PC-3 (cell line): ENCODE measurements around the gene DUS1L. TPM values are rescaled to one million over a fixed set of nuclear protein-coding genes. Genes with fewer than 3 reads are reported as not detected.

Experiments used
- ATAC-seq: fragments of 200-7000 bp; cut with Tn5 transposase; 2 replicates; pipeline ENCODE4 v1.9.1; 2020; ENCODE audit warnings: mild to moderate bottlenecking, moderate library complexity
- BruUV-seq: library from RNA; stranded (reverse); fragments of 400-500 nt; replicated peaks from 2 replicates; lab custom pipeline; 2021; lab: Mats Ljungman, UMichigan
- CTCF ChIA-PET: fragments of 300-600 bp; sonication (Branson Sonifier 250); formaldehyde crosslinking; loops from one replicate; lab custom pipeline; 2022; ENCODE audit warnings: antibody characterized with exemption; lab: Charles Lee
- POLR2A ChIA-PET: fragments of 300-600 bp; sonication (Branson Sonifier 250); formaldehyde crosslinking; loops from one replicate; lab custom pipeline; 2022; ENCODE audit warnings: antibody characterized with exemption; ENCODE audit not compliant: unreplicated experiment; lab: Charles Lee
- DNase-seq: peaks from one replicate; pipeline ENCODE4 v3.0.0-alpha.2; 2015
- H2AFZ ChIP-seq: fragments of 300-600 bp; sonication (generic); 2 replicates; pipeline ENCODE4 v1.6.0; 2016; ENCODE audit warnings: antibody characterized with exemption, low read length
- H3F3A ChIP-seq: fragments of 300-600 bp; sonication (generic); one replicate; pipeline ENCODE4 v1.6.0; 2017; ENCODE audit warnings: antibody characterized with exemption, low read length, control low read depth, mild to moderate bottlenecking; ENCODE audit not compliant: unreplicated experiment
- H3K27ac ChIP-seq: fragments of 300-600 bp; sonication (generic); 2 replicates; pipeline ENCODE4 v1.5.1; 2016; ENCODE audit warnings: mild to moderate bottlenecking, low read length
- H3K27me3 ChIP-seq: fragments of 300-600 bp; sonication (generic); 2 replicates; pipeline ENCODE4 v1.6.1; 2016; ENCODE audit warnings: low read length, mixed read lengths
- H3K36me3 ChIP-seq: fragments of 300-600 bp; sonication (generic); 2 replicates; pipeline ENCODE4 v1.6.1; 2016; ENCODE audit warnings: low read depth, mixed run types, low read length, mixed read lengths
- H3K4me1 ChIP-seq: fragments of 300-600 bp; sonication (generic); 2 replicates; pipeline ENCODE4 v1.5.1; 2016; ENCODE audit warnings: low read length; ENCODE audit not compliant: insufficient read depth
- H3K4me2 ChIP-seq: fragments of 300-600 bp; sonication (generic); 2 replicates; pipeline ENCODE4 v1.6.0; 2016; ENCODE audit warnings: low read length
- H3K4me3 ChIP-seq: fragments of 300-600 bp; sonication (generic); 2 replicates; pipeline ENCODE4 v1.5.1; 2016; ENCODE audit warnings: mild to moderate bottlenecking, low read length, mixed read lengths
- H3K79me2 ChIP-seq: fragments of 300-600 bp; sonication (generic); 2 replicates; pipeline ENCODE4 v1.6.1; 2017; ENCODE audit warnings: low read length, mixed read lengths
- H3K9ac ChIP-seq: fragments of 300-600 bp; sonication (generic); 2 replicates; pipeline ENCODE4 v1.6.0; 2016; ENCODE audit warnings: mild to moderate bottlenecking, low read length
- H3K9me2 ChIP-seq: fragments of 300-600 bp; sonication (generic); replicated peaks from 2 replicates; pipeline ENCODE4 v1.6.1; 2016; ENCODE audit warnings: mixed run types, low read length, mixed read lengths
- H3K9me3 ChIP-seq: fragments of 300-600 bp; sonication (generic); 2 replicates; pipeline ENCODE4 v1.6.1; 2016; ENCODE audit warnings: low read length, mixed read lengths
- H4K20me1 ChIP-seq: fragments of 300-600 bp; sonication (generic); 2 replicates; pipeline ENCODE4 v1.6.1; 2016; ENCODE audit warnings: low read length, mixed read lengths
- CTCF ChIP-seq: fragments of 300-600 bp; sonication (generic); conservative IDR thresholded peaks from 2 replicates; pipeline ENCODE4 v1.5.1; 2017; ENCODE audit warnings: antibody characterized with exemption, low read depth, mild to moderate bottlenecking, low read length
- EZH2 ChIP-seq: fragments of 300-600 bp; sonication (generic); IDR thresholded peaks from one replicate; pipeline ENCODE4 v1.6.1; 2017; ENCODE audit warnings: antibody characterized with exemption, mild to moderate bottlenecking, low read length; ENCODE audit not compliant: unreplicated experiment
- EZH2phosphoT487 ChIP-seq: fragments of 300-600 bp; sonication (generic); IDR thresholded peaks from 2 replicates; pipeline ENCODE4 v1.6.1; 2018; ENCODE audit warnings: mild to moderate bottlenecking, antibody characterized with exemption, low read length, borderline replicate concordance
- intact Hi-C: fragments of 100-400 bp; cut with micrococcal nuclease; formaldehyde crosslinking; loops from 2 replicates; pipeline ENCODE4 v1.9.0; 2023
- total RNA-seq: library from RNA; depleted of rRNA; stranded (reverse); fragments of >200 nt; gene quantifications from 2 replicates; pipeline ENCODE4 v1.2.3, GENCODE V29; 2014

DUS1L gene
- total RNA-seq, 1 experiment from 2014 or later, result 205 TPM

GRCh38 chr17:82014971-82015310 is 50.7 kb downstream of the DUS1L start:
- Histone ChIP-seq H3K4me2 (no peak overlapping the region), H3K4me3 (no peak overlapping the region), H3K9me3 (no peaks in the 10 kb centered on the region), H4K20me1 (no peaks in the 10 kb centered on the region), H3K9ac (no peak overlapping the region), H3K9me2 (no peaks in the 10 kb centered on the region), H3K36me3 (no peaks in the 10 kb centered on the region; the same call in 1 of the 2 replicates), H2AFZ (no peak overlapping the region), H3K27me3 (no peaks in the 10 kb centered on the region), H3K4me1 (no peaks in the 10 kb centered on the region), H3K79me2 (peaks cover under 1% of the 10 kb centered on the region), H3F3A (no peaks in the 10 kb centered on the region), H3K27ac (no peak overlapping the region)
- ChIA-PET CTCF (no interaction called here), POLR2A (no interaction called here)
- ATAC-seq, result no peak
- TF ChIP-seq CTCF (no peak), EZH2 (no peak), EZH2phosphoT487 (no peak)
- DNase-seq, result no peak
- BruUV-seq, result no TSS peak
- intact Hi-C loops, result no loop called here

GRCh38 chr17:82014432-82014831 is 51.2 kb downstream of the DUS1L start:
- no TSS peak for BruUV-seq
- no peak for TF ChIP-seq EZH2phosphoT487
- TF ChIP-seq EZH2, result no peak
- no peak for TF ChIP-seq CTCF
- intact Hi-C loops, result no loop called here
- Histone ChIP-seq H3K27me3 (no peaks in the 10 kb centered on the region), H3K4me1 (no peaks in the 10 kb centered on the region), H3K9ac (no peak overlapping the region), H3K79me2 (no peaks in the 10 kb centered on the region), H3K27ac (no peak overlapping the region), H3K9me3 (no peaks in the 10 kb centered on the region), H3F3A (no peaks in the 10 kb centered on the region), H3K4me3 (no peak overlapping the region), H3K9me2 (no peaks in the 10 kb centered on the region), H2AFZ (no peak overlapping the region), H3K4me2 (no peak overlapping the region), H4K20me1 (no peaks in the 10 kb centered on the region), H3K36me3 (no peaks in the 10 kb centered on the region; the same call in 1 of the 2 replicates)
- POLR2A ChIA-PET, result no interaction called here
- CTCF ChIA-PET, result no interaction called here
- DNase-seq (no peak), ATAC-seq (no peak)

GRCh38 chr17:82013772-82014321 is 51.8 kb downstream of the DUS1L start:
- DNase-seq (no peak), ATAC-seq (no peak)
- Histone ChIP-seq H3F3A (no peaks in the 10 kb centered on the region), H3K9ac (no peak overlapping the region), H3K9me3 (no peaks in the 10 kb centered on the region), H2AFZ (no peak overlapping the region), H3K4me1 (no peaks in the 10 kb centered on the region), H3K79me2 (no peaks in the 10 kb centered on the region), H3K4me2 (no peak overlapping the region), H3K36me3 (no peaks in the 10 kb centered on the region; the same call in 1 of the 2 replicates), H3K4me3 (no peak overlapping the region), H3K27ac (no peak overlapping the region), H3K9me2 (no peaks in the 10 kb centered on the region), H3K27me3 (no peaks in the 10 kb centered on the region), H4K20me1 (no peaks in the 10 kb centered on the region)
- ChIA-PET CTCF (no interaction called here), POLR2A (no interaction called here)
- intact Hi-C loops, result no loop called here
- BruUV-seq, result no TSS peak
- no peak for TF ChIP-seq EZH2phosphoT487
- TF ChIP-seq EZH2, result no peak
- TF ChIP-seq CTCF, result no peak
